Pancreas (tissue), 10 donors: ENCODE measurements around the gene ADAMTS19. TPM values are rescaled to one million over a fixed set of nuclear protein-coding genes. Genes with fewer than 3 reads are reported as not detected.

ENCODE experiments used
- ATAC-seq, 4 donors: fragments of 200-7000 bp; cut with Tn5 transposase; one replicate each; pipeline versions ENCODE4 v1.8.0 to v1.9.1; 2020; ENCODE audit warnings: mild to moderate bottlenecking in 4 of 4, moderate library complexity in 4 of 4
- DNase-seq, 6 donors: peaks; one replicate each; pipeline ENCODE4 v3.0.0-alpha.2; 2020
- FAIRE-seq: peaks from 2 replicates; lab custom pipeline; 2012; peaks lifted over from hg19 to GRCh38; lab: Jason Lieb, UNC
- H3K27ac ChIP-seq, 4 donors: fragments of 200-600 bp; sonication (generic); 1 replicate in 3 of 4; 2 replicates in 1 of 4; pipeline versions ENCODE4 v1.5.0 to v1.8.0; 2020
- H3K27me3 ChIP-seq, 4 donors: fragments of 200-600 bp; one replicate each; pipeline ENCODE4 v1.8.0; 2021
- H3K36me3 ChIP-seq, 3 donors: fragments of 200-600 bp; sonication (generic) in 1 of 3; one replicate each; pipeline versions ENCODE4 v1.5.0 to v1.8.0; 2020 to 2021
- H3K4me1 ChIP-seq, 3 donors: fragments of 200-600 bp; one replicate each; pipeline ENCODE4 v1.8.0; 2021
- H3K4me3 ChIP-seq, 4 donors: fragments of 200-600 bp; sonication (generic) in 2 of 4; one replicate each; pipeline versions ENCODE4 v1.5.0 to v1.8.0; 2020 to 2021
- H3K9me3 ChIP-seq, 4 donors: fragments of 200-600 bp; one replicate each; pipeline ENCODE4 v1.8.0; 2021
- WGBS, 2 donors: extraction: QIAGEN DNeasy Blood & Tissue Kit; methylation state at CpG; one replicate each; pipeline ENCODE4 v1.1.7; 2013; 5-methylcytosine and 5-hydroxymethylcytosine counted together
- intact Hi-C, 3 donors: fragments of 100-400 bp; cut with DNase I; formaldehyde crosslinking; loops; one replicate each; pipeline versions ENCODE4 v1.11.1 to v1.14.2; 2022
- polyA plus RNA-seq, 2 donors: library from polyadenylated mRNA; stranded (reverse); fragments of 200-250 nt; gene quantifications; one replicate each; pipeline ENCODE4 v1.2.3, GENCODE V29; 2013
- total RNA-seq, 6 donors: library from RNA; stranded (reverse); fragmentation: NEBNext Ultra II Directional in 4 of 6; extraction: Animal tissue kit (Norgen Biotek cat#: 25700) in 4 of 6; gene quantifications; one replicate each; pipeline versions ENCODE4 v1.2.1 to v1.2.4, GENCODE V29; 2021 to 2023
- TF ChIP-seq, protein P1 (sequence below), 4 donors: fragments of 200-600 bp; sonication (generic) in 3 of 4; IDR thresholded peaks; one replicate each; pipeline versions ENCODE4 v1.5.0 to v1.8.0; 2021; ENCODE audit warnings: antibody characterized with exemption in 4 of 4
- donor health status: healthy with polysubstance abuse.
- donor health status: DM: no; HTN: no; CAD: no; lungs with moderate emphysema.
- donor health status: DM: no; HTN: no; CAD: no.
- donor health status: control.
- donor health status: control.
- donor health status: Bipolar disorder and iron deficiency.
- donor health status: DM: yes; HTN: yes; CAD: no.
- donor health status: DM: no; HTN: no; CAD: no.
- donor health status: DM: no; HTN: no; CAD: no.
- donor health status: DM: yes; HTN: yes; CAD: no.

Gene ADAMTS19
- total and polyA plus RNA-seq, 8 donors: 0.02 to 0.22 (median 0.08) TPM; not detected in 1

DNA sequence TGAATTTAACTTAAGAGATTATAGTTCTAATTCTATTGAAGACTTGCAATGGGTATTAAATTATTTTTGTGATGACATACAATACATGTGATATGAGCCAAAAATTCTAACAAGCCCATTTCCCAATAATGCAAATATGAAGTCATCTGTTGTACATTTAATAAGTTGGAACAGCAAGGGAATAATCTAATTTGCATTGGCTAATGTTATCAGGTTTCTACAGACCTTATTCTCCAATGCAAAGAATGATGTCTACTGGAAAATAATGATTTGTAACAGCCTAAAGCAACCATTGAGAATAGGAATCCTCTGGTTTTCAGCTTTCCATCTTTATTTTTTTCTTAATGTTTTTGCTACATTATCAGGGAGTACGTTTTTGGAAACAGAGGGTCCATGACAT, 198.7 kb downstream of the ADAMTS19 start:
- ATAC-seq (no peak), DNase-seq (no peak), FAIRE-seq (no peak)
- H3K27me3 ChIP-seq: no peaks in the 10 kb centered on the region
- no peaks in the 10 kb centered on the region for H3K4me1 ChIP-seq
- no peak overlapping the region for H3K4me3 ChIP-seq
- no peaks in the 10 kb centered on the region for H3K9me3 ChIP-seq
- intact Hi-C loops: no loop called here
- WGBS, 2 donors: 38 to 48% methylated on average over 1 of the region's 1 CpG
- H3K27ac ChIP-seq: no peak overlapping the region
- TF ChIP-seq, protein P1, sequence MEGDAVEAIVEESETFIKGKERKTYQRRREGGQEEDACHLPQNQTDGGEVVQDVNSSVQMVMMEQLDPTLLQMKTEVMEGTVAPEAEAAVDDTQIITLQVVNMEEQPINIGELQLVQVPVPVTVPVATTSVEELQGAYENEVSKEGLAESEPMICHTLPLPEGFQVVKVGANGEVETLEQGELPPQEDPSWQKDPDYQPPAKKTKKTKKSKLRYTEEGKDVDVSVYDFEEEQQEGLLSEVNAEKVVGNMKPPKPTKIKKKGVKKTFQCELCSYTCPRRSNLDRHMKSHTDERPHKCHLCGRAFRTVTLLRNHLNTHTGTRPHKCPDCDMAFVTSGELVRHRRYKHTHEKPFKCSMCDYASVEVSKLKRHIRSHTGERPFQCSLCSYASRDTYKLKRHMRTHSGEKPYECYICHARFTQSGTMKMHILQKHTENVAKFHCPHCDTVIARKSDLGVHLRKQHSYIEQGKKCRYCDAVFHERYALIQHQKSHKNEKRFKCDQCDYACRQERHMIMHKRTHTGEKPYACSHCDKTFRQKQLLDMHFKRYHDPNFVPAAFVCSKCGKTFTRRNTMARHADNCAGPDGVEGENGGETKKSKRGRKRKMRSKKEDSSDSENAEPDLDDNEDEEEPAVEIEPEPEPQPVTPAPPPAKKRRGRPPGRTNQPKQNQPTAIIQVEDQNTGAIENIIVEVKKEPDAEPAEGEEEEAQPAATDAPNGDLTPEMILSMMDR (IDR thresholded peaks at IDR 0.05): no peak
- no peaks in the 10 kb centered on the region for H3K36me3 ChIP-seq

DNA sequence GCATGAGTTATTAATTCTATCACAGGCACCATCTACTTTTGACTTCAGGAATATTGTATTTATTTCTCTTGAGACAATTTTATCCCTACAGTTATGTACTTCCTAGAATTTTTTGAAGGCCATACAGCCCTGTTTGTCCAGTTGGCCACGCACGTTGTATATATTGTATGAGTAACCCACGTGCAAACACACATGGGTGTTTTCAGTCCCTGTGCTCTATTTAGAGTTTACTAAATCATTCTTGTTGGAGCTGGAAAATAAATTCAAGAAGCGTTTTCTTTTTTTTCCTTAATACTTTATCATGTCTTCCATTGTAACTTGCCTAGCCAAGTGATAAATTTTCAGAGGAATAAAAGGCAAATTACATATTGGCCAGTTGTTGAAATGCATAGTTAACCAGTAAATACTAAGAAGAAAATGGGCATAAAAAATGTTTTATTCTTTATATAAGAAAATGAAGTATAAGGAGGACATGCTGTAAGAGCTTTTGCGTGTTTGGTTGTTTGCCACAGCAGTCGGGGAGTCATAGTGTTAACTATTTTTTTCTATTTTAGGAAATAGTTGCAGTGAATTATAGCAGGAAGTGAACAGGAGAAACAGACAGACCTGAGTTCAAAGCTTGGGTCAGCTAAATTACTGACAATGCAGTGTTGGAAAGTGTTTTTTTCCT, 201.4 kb downstream of the ADAMTS19 start:
- H3K4me3 ChIP-seq: no peak overlapping the region
- WGBS, 2 donors: 63 to 70% methylated on average over 6 of the region's 6 CpGs
- intact Hi-C loops: no loop called here
- no peak for DNase-seq
- H3K9me3 ChIP-seq: no peaks in the 10 kb centered on the region
- no peaks in the 10 kb centered on the region for H3K4me1 ChIP-seq
- ATAC-seq: no peak
- H3K27ac ChIP-seq: no peak overlapping the region
- TF ChIP-seq, protein P1 (IDR thresholded peaks at IDR 0.05): no peak
- no peaks in the 10 kb centered on the region for H3K36me3 ChIP-seq
- H3K27me3 ChIP-seq: no peaks in the 10 kb centered on the region
- no peak for FAIRE-seq

DNA sequence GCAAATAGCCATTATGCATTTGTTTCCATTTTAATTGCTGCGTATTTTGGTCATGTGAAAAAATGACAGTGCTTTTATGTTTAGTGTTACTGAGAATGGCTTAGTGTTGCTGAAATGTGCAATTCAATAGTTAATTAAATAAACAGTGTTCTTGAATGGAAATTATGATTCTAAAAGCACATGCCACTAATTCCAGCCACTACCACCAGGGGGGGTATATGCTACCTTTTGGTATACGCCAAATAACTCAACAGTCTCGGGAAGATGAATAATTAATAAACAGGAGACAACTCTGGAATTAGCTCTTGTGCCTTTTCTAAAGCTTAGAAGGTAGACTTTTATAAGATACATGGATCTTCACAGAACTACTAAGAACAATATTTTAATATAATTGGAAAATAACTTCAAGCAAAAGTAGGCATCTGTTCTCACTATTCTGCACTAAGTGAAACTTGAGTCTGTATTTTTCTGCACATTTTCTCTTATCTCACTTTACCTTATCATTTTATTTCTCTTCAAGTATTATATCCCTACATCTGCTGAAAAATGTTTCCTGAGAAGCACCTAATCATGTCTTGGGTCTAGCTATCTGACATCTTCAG, 204.3 kb downstream of the ADAMTS19 start:
- 23 to 27% methylated on average over 3 of the region's 3 CpGs for WGBS, 2 donors
- intact Hi-C loops: no loop called here
- no peak for FAIRE-seq
- Histone ChIP-seq H3K4me3 (no peak overlapping the region), H3K9me3 (no peaks in the 10 kb centered on the region), H3K27ac (no peak overlapping the region), H3K27me3 (no peaks in the 10 kb centered on the region), H3K36me3 (no peaks in the 10 kb centered on the region), H3K4me1 (no peaks in the 10 kb centered on the region)
- peak in 3 of 4 donors; percentile 60 to 77 (median 70) for ATAC-seq
- DNase-seq: peak in 5 of 6 donors; percentile 17 to 63 (median 43)
- TF ChIP-seq, protein P1 (IDR thresholded peaks at IDR 0.05): peak; percentile 46 to 69 (median 66)

DNA sequence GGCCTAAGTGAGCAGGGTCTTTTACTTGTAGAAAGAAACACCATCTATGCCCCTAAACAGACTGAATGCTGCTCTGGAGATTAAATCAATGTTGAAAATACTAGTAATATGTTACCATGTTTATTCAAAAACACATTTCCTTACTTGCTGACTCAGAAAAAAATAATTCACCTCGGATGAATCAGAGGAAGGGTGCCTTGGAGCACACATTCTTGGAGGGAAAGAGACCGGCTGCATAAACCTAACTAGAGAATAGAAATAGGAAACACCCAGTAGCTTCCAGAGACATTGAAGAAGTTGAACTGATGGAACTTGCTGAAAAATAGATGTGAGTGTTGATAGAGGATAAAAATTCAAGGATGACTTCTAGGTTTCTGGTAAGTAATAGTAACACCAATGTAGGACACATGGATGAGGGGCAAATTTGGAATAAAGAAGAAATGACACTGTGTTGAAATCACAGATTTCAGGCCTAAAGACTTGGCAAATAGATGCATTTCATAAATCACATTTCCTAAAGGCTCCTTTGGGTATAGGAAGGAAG, 210.9 kb downstream of the ADAMTS19 start:
- 64 to 74% methylated on average over 2 of the region's 2 CpGs for WGBS, 2 donors
- TF ChIP-seq, protein P1 (IDR thresholded peaks at IDR 0.05): no peak
- no peak for FAIRE-seq

DNA sequence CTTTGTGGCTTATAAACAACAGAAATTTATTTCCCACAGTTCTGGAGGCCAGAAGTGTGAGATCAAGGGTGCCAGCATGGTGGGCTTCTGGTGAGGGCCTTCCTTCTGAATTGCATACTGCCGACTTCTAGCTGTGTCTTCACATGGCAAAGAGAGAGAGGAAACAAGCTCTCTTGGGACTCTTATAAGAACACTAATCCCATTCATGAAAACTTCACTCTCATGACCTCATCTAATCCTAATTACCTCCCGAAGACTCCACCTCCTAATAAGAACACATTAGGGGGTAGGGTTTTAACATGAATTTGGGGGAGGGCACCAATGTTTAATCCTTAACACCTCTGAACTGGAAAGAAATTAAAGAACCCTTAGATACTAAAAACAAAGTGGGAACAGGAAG, 211.9 kb downstream of the ADAMTS19 start:
- Histone ChIP-seq H3K4me1 (no peaks in the 10 kb centered on the region), H3K4me3 (no peak overlapping the region), H3K9me3 (no peaks in the 10 kb centered on the region), H3K27ac (no peak overlapping the region), H3K36me3 (no peaks in the 10 kb centered on the region), H3K27me3 (no peaks in the 10 kb centered on the region)
- ATAC-seq: no peak
- FAIRE-seq: no peak
- no peak for DNase-seq
- intact Hi-C loops: no loop called here
- TF ChIP-seq, protein P1 (IDR thresholded peaks at IDR 0.05): no peak
- 36 to 43% methylated on average over 2 of the region's 2 CpGs for WGBS, 2 donors

More for the DNA sequence above, 210.9 kb downstream of the ADAMTS19 start:
- ATAC-seq (no peak), DNase-seq (no peak)
- Histone ChIP-seq H3K27ac (no peak overlapping the region), H3K4me1 (no peaks in the 10 kb centered on the region), H3K36me3 (no peaks in the 10 kb centered on the region), H3K27me3 (no peaks in the 10 kb centered on the region), H3K4me3 (no peak overlapping the region), H3K9me3 (no peaks in the 10 kb centered on the region)
- intact Hi-C loops: no loop called here
